Activated T-cell treated with anti-CD3 and anti-CD28 coated beads, Interleukin-2, amount 50 U/mL, for 48 hours (primary cell): Measurements from ENCODE around the gene VIPR1.
A peak's percentile ranks its signal among the peaks of the same experiment; 100 is the strongest.

Experiments
- DNase-seq, 2 experiments: peaks; one replicate each; pipeline ENCODE4 v3.0.0-alpha.2; 2020

Gene VIPR1

GRCh38 chr3:42511736-42512135 lies 9.3 kb downstream of the VIPR1 start:
- no peak for DNase-seq

- no peak for DNase-seq
Observed at GRCh38 chr3:42513121-42513520, 10.7 kb downstream of the VIPR1 start.

- DNase-seq = no peak
Observed at GRCh38 chr3:42513521-42513920, 11.1 kb downstream of the VIPR1 start.

- DNase-seq = no peak
Observed at GRCh38 chr3:42514876-42515275, 12.4 kb downstream of the VIPR1 start.

GRCh38 chr3:42515391-42515916 lies 13.0 kb downstream of the VIPR1 start:
- no peak for DNase-seq

- no peak for DNase-seq
Observed at GRCh38 chr3:42515976-42516375, 13.5 kb downstream of the VIPR1 start.

- no peak for DNase-seq
Observed at GRCh38 chr3:42516443-42516842, 14.0 kb downstream of the VIPR1 start.

GRCh38 chr3:42517117-42517516 lies 14.7 kb downstream of the VIPR1 start:
- no peak for DNase-seq

- DNase-seq = peak in 1 of 2 experiments; percentile 41
Observed at GRCh38 chr3:42518800-42519567, 16.5 kb downstream of the VIPR1 start.

- DNase-seq = peak in 1 of 2 experiments; percentile 27
Observed at GRCh38 chr3:42519568-42519962, 17.1 kb downstream of the VIPR1 start.

GRCh38 chr3:42520336-42520735 lies 17.9 kb downstream of the VIPR1 start:
- no peak for DNase-seq

GRCh38 chr3:42520906-42521305 lies 18.5 kb downstream of the VIPR1 start:
- DNase-seq = no peak

- DNase-seq = no peak
Observed at GRCh38 chr3:42524751-42525150, 22.3 kb downstream of the VIPR1 start.

- no peak for DNase-seq
Observed at GRCh38 chr3:42525212-42525611, 22.8 kb downstream of the VIPR1 start.

- no peak for DNase-seq
Observed at GRCh38 chr3:42525736-42526345, 23.4 kb downstream of the VIPR1 start.

- peak; percentile 68 to 74 for DNase-seq
Observed at GRCh38 chr3:42526616-42527367, 24.3 kb downstream of the VIPR1 start.

GRCh38 chr3:42527368-42527917 lies 25.0 kb downstream of the VIPR1 start:
- DNase-seq = no peak

- DNase-seq = no peak
Observed at GRCh38 chr3:42529468-42529867, 27.0 kb downstream of the VIPR1 start.

- DNase-seq = no peak
Observed at GRCh38 chr3:42530073-42530472, 27.6 kb downstream of the VIPR1 start.

- DNase-seq = no peak
Observed at GRCh38 chr3:42531470-42531869, 29.0 kb downstream of the VIPR1 start.

- no peak for DNase-seq
Observed at GRCh38 chr3:42532229-42532628, 29.8 kb downstream of the VIPR1 start.

- no peak for DNase-seq
Observed at GRCh38 chr3:42533161-42533897, 30.9 kb downstream of the VIPR1 start.
